Astrocyte (in vitro differentiated cells and primary cell): ENCODE measurements around the gene SULF2.

ENCODE experiments used
- CTCF ChIP-seq: IDR thresholded peaks from 2 replicates; pipeline ENCODE4 v1.5.1; 2011; ENCODE audit warnings: low read depth, mild to moderate bottlenecking, inconsistent platforms, low read length, moderate library complexity; ENCODE audit not compliant: insufficient read depth
- EZH2 ChIP-seq: IDR thresholded peaks from 2 replicates; pipeline ENCODE4 v1.6.1; 2012; ENCODE audit warnings: mild to moderate bottlenecking, low read length, inconsistent platforms; ENCODE audit not compliant: insufficient read depth

GRCh38 chr20:47686545-47686944 lies 98.7 kb downstream of the SULF2 start:
- no peak for TF ChIP-seq CTCF
- no peak for TF ChIP-seq EZH2
